Measurements from ENCODE around the gene AHR. TPM values are rescaled to one million over a fixed set of nuclear protein-coding genes. Genes with fewer than 3 reads are reported as not detected.
"Not testable (repeated sequence)": the region's sequence is repeated elsewhere in the genome, so short reads cannot be mapped to it uniquely, and the experiment has no call there.

Gene AHR
- total RNA-seq, 2 experiments from 2014 or later, result 95.2 to 95.7 TPM

GRCh38 chr7:17376595-17376994, 78.1 kb downstream of the AHR start:
- H3K4me3 Mint-ChIP-seq, result no peak overlapping the region

GRCh38 chr7:17380736-17381662, 82.5 kb downstream of the AHR start:
- Histone ChIP-seq H3K9me3 (ENCODE audit: control insufficient read depth in 1 of 2, insufficient read depth in 1 of 2, low read length in 2 of 2) (no peaks in the 10 kb centered on the region), H3K4me3 (ENCODE audit: low read length) (no peak overlapping the region), H3K27ac (ENCODE audit: low read depth in 1 of 2, low read length in 2 of 2) (no peak overlapping the region), H3K27me3 (ENCODE audit: control insufficient read depth in 1 of 2, insufficient read depth in 2 of 2, low read length in 2 of 2) (no peaks in the 10 kb centered on the region), H3K4me1 (ENCODE audit: insufficient read depth, low read length) (no peaks in the 10 kb centered on the region), H3K36me3 (ENCODE audit: insufficient read depth, low read length) (no peaks in the 10 kb centered on the region)
- Mint-ChIP-seq H3K36me3 (ENCODE audit: low read depth) (no peaks in the 10 kb centered on the region), H3K4me1 (ENCODE audit: low read depth) (no peaks in the 10 kb centered on the region), H3K9me3 (no peaks in the 10 kb centered on the region), H3K27ac (no peak overlapping the region), H3K27me3 (no peaks in the 10 kb centered on the region), H3K4me3 (no peak overlapping the region)
- intact Hi-C loops (cut with DNase I, micrococcal nuclease), result no loop called here
- POLR2A ChIA-PET, result no interaction called here
- ATAC-seq (ENCODE audit: poor library complexity), result no peak
- no peak for TF ChIP-seq CTCF (IDR thresholded peaks at IDR 0.05)
- CTCF ChIA-PET, result interaction anchor here (0.9 kb wide), 1 partner anchor 19 kb away, joined by 3 read pairs; no protein-coding TSS in a partner anchor
- no peak for DNase-seq

More at GRCh38 chr7:17376595-17376994, 78.1 kb downstream of the AHR start:
- no peak overlapping the region for H3K27ac Mint-ChIP-seq
- no peak for TF ChIP-seq CTCF (IDR thresholded peaks at IDR 0.05)
- POLR2A ChIA-PET, result no interaction called here
- H3K4me1 Mint-ChIP-seq (ENCODE audit: low read depth), result no peaks in the 10 kb centered on the region
- no peaks in the 10 kb centered on the region for H3K36me3 Mint-ChIP-seq (ENCODE audit: low read depth)
- CTCF ChIA-PET, result no interaction called here
- Histone ChIP-seq H3K36me3 (ENCODE audit: insufficient read depth, low read length) (no peaks in the 10 kb centered on the region), H3K27me3 (ENCODE audit: control insufficient read depth in 1 of 2, insufficient read depth in 2 of 2, low read length in 2 of 2) (no peaks in the 10 kb centered on the region), H3K4me3 (ENCODE audit: low read length) (no peak overlapping the region), H3K4me1 (ENCODE audit: insufficient read depth, low read length) (no peaks in the 10 kb centered on the region), H3K27ac (ENCODE audit: low read depth in 1 of 2, low read length in 2 of 2) (no peak overlapping the region), H3K9me3 (ENCODE audit: control insufficient read depth in 1 of 2, insufficient read depth in 1 of 2, low read length in 2 of 2) (no peaks in the 10 kb centered on the region)
- no peaks in the 10 kb centered on the region for H3K9me3 Mint-ChIP-seq
- ATAC-seq (ENCODE audit: poor library complexity), result no peak
- DNase-seq, result no peak
- intact Hi-C loops (cut with DNase I, micrococcal nuclease), result no loop called here
- H3K27me3 Mint-ChIP-seq, result no peaks in the 10 kb centered on the region

- DNase-seq; H3K27ac Mint-ChIP-seq; H3K36me3 Mint-ChIP-seq (ENCODE audit: low read depth); H3K4me1 ChIP-seq (ENCODE audit: insufficient read depth, low read length); H3K27me3 ChIP-seq (ENCODE audit: control insufficient read depth in 1 of 2, insufficient read depth in 2 of 2, low read length in 2 of 2); H3K9me3 Mint-ChIP-seq; H3K4me3 Mint-ChIP-seq; H3K27ac ChIP-seq (ENCODE audit: low read depth in 1 of 2, low read length in 2 of 2); H3K9me3 ChIP-seq (ENCODE audit: control insufficient read depth in 1 of 2, insufficient read depth in 1 of 2, low read length in 2 of 2); H3K27me3 Mint-ChIP-seq; POLR2A ChIA-PET; H3K4me1 Mint-ChIP-seq (ENCODE audit: low read depth); intact Hi-C loops (cut with DNase I, micrococcal nuclease); CTCF ChIA-PET; ATAC-seq (ENCODE audit: poor library complexity); H3K4me3 ChIP-seq (ENCODE audit: low read length); H3K36me3 ChIP-seq (ENCODE audit: insufficient read depth, low read length): not testable (repeated sequence)
Measured at GRCh38 chr7:17382408-17383354, 84.2 kb downstream of the AHR start.

Data from CD4-positive, alpha-beta T cell (primary cell).